Sciatic nerve (tissue), 2 donors: ENCODE data around the gene TNIP1. TPM values are rescaled to one million over a fixed set of nuclear protein-coding genes. Genes with fewer than 3 reads are reported as not detected.

ENCODE experiments used
- ATAC-seq: fragments of 200-7000 bp; cut with Tn5 transposase; one replicate; pipeline ENCODE4 v1.9.1; 2020; ENCODE audit warnings: mild to moderate bottlenecking, moderate library complexity
- DNase-seq: peaks from one replicate; pipeline ENCODE4 v3.0.0-alpha.2; 2020; ENCODE audit warnings: low spot score
- intact Hi-C: fragments of 100-400 bp; cut with DNase I; formaldehyde crosslinking; loops from one replicate; pipeline ENCODE4 v1.14.2; 2022
- total RNA-seq: library from RNA; stranded (reverse); fragmentation: NEBNext Ultra II Directional; extraction: Animal tissue kit (Norgen Biotek cat#: 25700); gene quantifications from one replicate; pipeline ENCODE4 v1.2.1, GENCODE V29; 2021
- donor health status: DM: no; HTN: no; CAD: no.
- donor health status: DM: no; HTN: no; CAD: no.

The TNIP1 gene
- total RNA-seq, 1 donor from 2014 or later = 80.2 TPM

GRCh38 chr5:151033217-151033934 lies 47.5 kb downstream of the TNIP1 start:
- ATAC-seq (no peak), DNase-seq (no peak)
- intact Hi-C loops = no loop called here

- ATAC-seq (no peak), DNase-seq (no peak)
- intact Hi-C loops = no loop called here
Observed at GRCh38 chr5:151031554-151031953, 49.3 kb downstream of the TNIP1 start.

- ATAC-seq = peak; percentile 72
- intact Hi-C loops = no loop called here
- peak; percentile 72 for DNase-seq
Observed at GRCh38 chr5:151030379-151030778, 50.5 kb downstream of the TNIP1 start.

- intact Hi-C loops = no loop called here
- ATAC-seq (peak; percentile 7), DNase-seq (no peak)
Observed at GRCh38 chr5:151030056-151030336, 50.8 kb downstream of the TNIP1 start.

GRCh38 chr5:151029179-151030055 lies 51.4 kb downstream of the TNIP1 start:
- ATAC-seq (peak; percentile 36), DNase-seq (no peak)
- intact Hi-C loops = no loop called here

- intact Hi-C loops = no loop called here
- DNase-seq = no peak
- ATAC-seq = peak; percentile 43
Observed at GRCh38 chr5:151028717-151029116, 52.1 kb downstream of the TNIP1 start.

GRCh38 chr5:151027961-151028479 lies 52.8 kb downstream of the TNIP1 start:
- ATAC-seq (peak; percentile 1), DNase-seq (no peak)
- intact Hi-C loops = no loop called here

- intact Hi-C loops = no loop called here
- ATAC-seq (no peak), DNase-seq (no peak)
Observed at GRCh38 chr5:151026679-151027078, 54.2 kb downstream of the TNIP1 start.

GRCh38 chr5:151026088-151026487 lies 54.7 kb downstream of the TNIP1 start:
- DNase-seq = no peak
- intact Hi-C loops = no loop called here
- no peak for ATAC-seq

GRCh38 chr5:151025250-151025606 lies 55.6 kb downstream of the TNIP1 start:
- intact Hi-C loops = no loop called here
- ATAC-seq (no peak), DNase-seq (no peak)

- ATAC-seq (no peak), DNase-seq (no peak)
- intact Hi-C loops = no loop called here
Observed at GRCh38 chr5:151024440-151025249, 56.2 kb downstream of the TNIP1 start.

- ATAC-seq = peak; percentile 27
- peak; percentile 75 for DNase-seq
- intact Hi-C loops = no loop called here
Observed at GRCh38 chr5:151023651-151024050, 57.2 kb downstream of the TNIP1 start.

GRCh38 chr5:151023047-151023615 lies 57.7 kb downstream of the TNIP1 start:
- intact Hi-C loops = no loop called here
- peak; percentile 18 for ATAC-seq
- DNase-seq = peak; percentile 74

GRCh38 chr5:151022511-151023018 lies 58.3 kb downstream of the TNIP1 start:
- ATAC-seq (no peak), DNase-seq (no peak)
- intact Hi-C loops = no loop called here

- DNase-seq = no peak
- no peak for ATAC-seq
- intact Hi-C loops = no loop called here
Observed at GRCh38 chr5:151021746-151022145, 59.1 kb downstream of the TNIP1 start.

GRCh38 chr5:151020304-151021110 lies 60.3 kb downstream of the TNIP1 start, which contains the start of gene GPX3:
GPX3 (plus strand) TSS chr5:151020591; CDS start chr5:151020655, 64 bp downstream.
- intact Hi-C loops = no loop called here
- DNase-seq = peak; percentile 95
- ATAC-seq = peak; percentile 87

GRCh38 chr5:151019331-151019730 lies 61.5 kb downstream of the TNIP1 start:
- DNase-seq = no peak

GRCh38 chr5:151018846-151019245 lies 62.0 kb downstream of the TNIP1 start:
- no peak for ATAC-seq
- no peak for DNase-seq
- intact Hi-C loops = no loop called here

More at GRCh38 chr5:151019331-151019730, 61.5 kb downstream of the TNIP1 start:
- ATAC-seq = no peak
- intact Hi-C loops = no loop called here
